PC-3 (cell line): Measurements from ENCODE around the gene TMEM139. TPM values are rescaled to one million over a fixed set of nuclear protein-coding genes. Genes with fewer than 3 reads are reported as not detected.
"Not testable (repeated sequence)": the region's sequence is repeated elsewhere in the genome, so short reads cannot be mapped to it uniquely, and the experiment has no call there.

Source experiments
- ATAC-seq: fragments of 200-7000 bp; cut with Tn5 transposase; 2 replicates; pipeline ENCODE4 v1.9.1; 2020; ENCODE audit warnings: mild to moderate bottlenecking, moderate library complexity
- BruUV-seq: library from RNA; stranded (reverse); fragments of 400-500 nt; replicated peaks from 2 replicates; lab custom pipeline; 2021; lab: Mats Ljungman, UMichigan
- CTCF ChIA-PET: fragments of 300-600 bp; sonication (Branson Sonifier 250); formaldehyde crosslinking; loops from one replicate; lab custom pipeline; 2022; ENCODE audit warnings: antibody characterized with exemption; lab: Charles Lee
- POLR2A ChIA-PET: fragments of 300-600 bp; sonication (Branson Sonifier 250); formaldehyde crosslinking; loops from one replicate; lab custom pipeline; 2022; ENCODE audit warnings: antibody characterized with exemption; ENCODE audit not compliant: unreplicated experiment; lab: Charles Lee
- DNase-seq: peaks from one replicate; pipeline ENCODE4 v3.0.0-alpha.2; 2015
- H2AFZ ChIP-seq: fragments of 300-600 bp; sonication (generic); 2 replicates; pipeline ENCODE4 v1.6.0; 2016; ENCODE audit warnings: antibody characterized with exemption, low read length
- H3F3A ChIP-seq: fragments of 300-600 bp; sonication (generic); one replicate; pipeline ENCODE4 v1.6.0; 2017; ENCODE audit warnings: antibody characterized with exemption, low read length, control low read depth, mild to moderate bottlenecking; ENCODE audit not compliant: unreplicated experiment
- H3K27ac ChIP-seq: fragments of 300-600 bp; sonication (generic); 2 replicates; pipeline ENCODE4 v1.5.1; 2016; ENCODE audit warnings: mild to moderate bottlenecking, low read length
- H3K27me3 ChIP-seq: fragments of 300-600 bp; sonication (generic); 2 replicates; pipeline ENCODE4 v1.6.1; 2016; ENCODE audit warnings: low read length, mixed read lengths
- H3K36me3 ChIP-seq: fragments of 300-600 bp; sonication (generic); 2 replicates; pipeline ENCODE4 v1.6.1; 2016; ENCODE audit warnings: low read depth, mixed run types, low read length, mixed read lengths
- H3K4me1 ChIP-seq: fragments of 300-600 bp; sonication (generic); 2 replicates; pipeline ENCODE4 v1.5.1; 2016; ENCODE audit warnings: low read length; ENCODE audit not compliant: insufficient read depth
- H3K4me2 ChIP-seq: fragments of 300-600 bp; sonication (generic); 2 replicates; pipeline ENCODE4 v1.6.0; 2016; ENCODE audit warnings: low read length
- H3K4me3 ChIP-seq: fragments of 300-600 bp; sonication (generic); 2 replicates; pipeline ENCODE4 v1.5.1; 2016; ENCODE audit warnings: mild to moderate bottlenecking, low read length, mixed read lengths
- H3K79me2 ChIP-seq: fragments of 300-600 bp; sonication (generic); 2 replicates; pipeline ENCODE4 v1.6.1; 2017; ENCODE audit warnings: low read length, mixed read lengths
- H3K9ac ChIP-seq: fragments of 300-600 bp; sonication (generic); 2 replicates; pipeline ENCODE4 v1.6.0; 2016; ENCODE audit warnings: mild to moderate bottlenecking, low read length
- H3K9me2 ChIP-seq: fragments of 300-600 bp; sonication (generic); replicated peaks from 2 replicates; pipeline ENCODE4 v1.6.1; 2016; ENCODE audit warnings: mixed run types, low read length, mixed read lengths
- H3K9me3 ChIP-seq: fragments of 300-600 bp; sonication (generic); 2 replicates; pipeline ENCODE4 v1.6.1; 2016; ENCODE audit warnings: low read length, mixed read lengths
- H4K20me1 ChIP-seq: fragments of 300-600 bp; sonication (generic); 2 replicates; pipeline ENCODE4 v1.6.1; 2016; ENCODE audit warnings: low read length, mixed read lengths
- CTCF ChIP-seq: fragments of 300-600 bp; sonication (generic); conservative IDR thresholded peaks from 2 replicates; pipeline ENCODE4 v1.5.1; 2017; ENCODE audit warnings: antibody characterized with exemption, low read depth, mild to moderate bottlenecking, low read length
- EZH2 ChIP-seq: fragments of 300-600 bp; sonication (generic); IDR thresholded peaks from one replicate; pipeline ENCODE4 v1.6.1; 2017; ENCODE audit warnings: antibody characterized with exemption, mild to moderate bottlenecking, low read length; ENCODE audit not compliant: unreplicated experiment
- EZH2phosphoT487 ChIP-seq: fragments of 300-600 bp; sonication (generic); IDR thresholded peaks from 2 replicates; pipeline ENCODE4 v1.6.1; 2018; ENCODE audit warnings: mild to moderate bottlenecking, antibody characterized with exemption, low read length, borderline replicate concordance
- intact Hi-C: fragments of 100-400 bp; cut with micrococcal nuclease; formaldehyde crosslinking; loops from 2 replicates; pipeline ENCODE4 v1.9.0; 2023
- total RNA-seq: library from RNA; depleted of rRNA; stranded (reverse); fragments of >200 nt; gene quantifications from 2 replicates; pipeline ENCODE4 v1.2.3, GENCODE V29; 2014

TMEM139 gene
- total RNA-seq, 1 experiment from 2014 or later = 5.2 TPM

- Histone ChIP-seq H3K36me3 (peaks cover 29% of the 10 kb centered on the region), H3K9me3 (no peaks in the 10 kb centered on the region), H3K4me3 (peak overlapping the region; percentile 95), H3K79me2 (peaks cover 54% of the 10 kb centered on the region), H3K27ac (peak overlapping the region; percentile 87), H3F3A (no peaks in the 10 kb centered on the region), H3K4me1 (peaks cover 42% of the 10 kb centered on the region), H4K20me1 (peaks cover 18% of the 10 kb centered on the region; the same call in 1 of the 2 replicates), H3K4me2 (peak overlapping the region; percentile 99), H2AFZ (peak overlapping the region; percentile 79; the same call in 1 of the 2 replicates), H3K9ac (peak overlapping the region; percentile 99), H3K9me2 (no peaks in the 10 kb centered on the region), H3K27me3 (no peaks in the 10 kb centered on the region)
- intact Hi-C loops = no loop called here
- POLR2A ChIA-PET = interaction anchor here (0.6 to 0.7 kb wide), 3 partner anchors 24 to 721 kb away, joined by 3 to 34 read pairs (median 6); no protein-coding TSS in a partner anchor
- DNase-seq = peak; percentile 54
- no peak for ATAC-seq
- TF ChIP-seq EZH2 (no peak), CTCF (no peak), EZH2phosphoT487 (no peak)
- CTCF ChIA-PET = interaction anchor here (0.7 to 1.0 kb wide), 3 partner anchors 10 to 49 kb away, joined by 3 to 5 read pairs (median 3); no protein-coding TSS in a partner anchor
- BruUV-seq = no TSS peak
Observed at GRCh38 chr7:143289421-143289820, 4.7 kb downstream of the TMEM139 start.

- peak overlapping the region; percentile 99 for H3K4me2 ChIP-seq
- peak overlapping the region; percentile 95 for H3K4me3 ChIP-seq
- peak overlapping the region; percentile 99 for H3K9ac ChIP-seq
- BruUV-seq, H3K27me3 ChIP-seq, ATAC-seq, H2AFZ ChIP-seq, DNase-seq, H3K9me2 ChIP-seq, intact Hi-C loops, H3K9me3 ChIP-seq, H3F3A ChIP-seq: not testable (repeated sequence)
- ChIA-PET POLR2A (interaction anchor here (0.6 to 0.7 kb wide), 3 partner anchors 24 to 722 kb away, joined by 3 to 34 read pairs (median 6); no protein-coding TSS in a partner anchor), CTCF (interaction anchor here (0.7 to 1.0 kb wide), 3 partner anchors 10 to 49 kb away, joined by 3 to 5 read pairs (median 3); no protein-coding TSS in a partner anchor)
- H3K4me1 ChIP-seq = peaks cover 40% of the 10 kb centered on the region
- peak overlapping the region; percentile 87 for H3K27ac ChIP-seq
- peaks cover 57% of the 10 kb centered on the region for H3K79me2 ChIP-seq
- peaks cover 18% of the 10 kb centered on the region; the same call in 1 of the 2 replicates for H4K20me1 ChIP-seq
- peaks cover 34% of the 10 kb centered on the region for H3K36me3 ChIP-seq
Observed at GRCh38 chr7:143289888-143290287, 5.1 kb downstream of the TMEM139 start.

DNA sequence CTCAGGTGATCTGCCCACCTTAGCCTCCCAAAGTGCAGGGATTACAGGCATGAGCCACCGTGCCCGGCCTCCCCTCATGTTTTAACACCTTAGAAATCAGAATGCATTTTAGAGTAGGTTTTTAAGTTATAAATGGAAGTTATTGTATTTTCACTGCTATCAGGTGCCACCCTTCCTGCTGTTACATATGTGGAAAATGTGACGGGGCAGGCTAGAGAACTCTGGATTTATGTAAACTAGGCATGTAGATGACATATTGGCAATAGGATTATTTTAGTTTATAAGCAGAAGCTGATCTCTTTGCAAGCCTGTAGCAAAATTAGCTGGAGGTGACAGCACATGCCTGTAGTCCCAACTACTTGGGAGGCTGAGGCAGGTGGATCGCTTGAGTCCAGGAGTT is 5.5 kb downstream of the TMEM139 start:
- ChIA-PET CTCF (no interaction called here), POLR2A (interaction anchor here (0.6 kb wide), 1 partner anchor 11 kb away, joined by 3 read pairs; no protein-coding TSS in a partner anchor)
- Histone ChIP-seq H3K36me3 (peaks cover 35% of the 10 kb centered on the region), H3K9me2 (no peaks in the 10 kb centered on the region), H2AFZ (no peak overlapping the region), H3K79me2 (peaks cover 59% of the 10 kb centered on the region), H3K9ac (peak overlapping the region; percentile 99; the same call in 1 of the 2 replicates), H3K9me3 (no peaks in the 10 kb centered on the region), H3K4me1 (peaks cover 39% of the 10 kb centered on the region), H3K4me3 (peak overlapping the region; percentile 95), H3K27me3 (no peaks in the 10 kb centered on the region), H4K20me1 (peaks cover 20% of the 10 kb centered on the region), H3F3A (no peaks in the 10 kb centered on the region), H3K27ac (peak overlapping the region; percentile 87), H3K4me2 (peak overlapping the region; percentile 99)
- DNase-seq = no peak
- TF ChIP-seq EZH2phosphoT487 = no peak
- TF ChIP-seq EZH2 = no peak
- no peak for TF ChIP-seq CTCF
- intact Hi-C loops = no loop called here
- no peak for ATAC-seq
- BruUV-seq = no TSS peak
